Stomach (tissue), 9 donors: ENCODE results near the gene TSC1. TPM values are rescaled to one million over a fixed set of nuclear protein-coding genes. Genes with fewer than 3 reads are reported as not detected.
A peak's percentile ranks its signal among the peaks of the same experiment; 100 is the strongest.

Experiments
- DNase-seq, 2 donors: peaks; one replicate each; pipeline versions ENCODE4 v3.0.0 to v3.0.0-alpha.2; 2013 to 2019
- H3K27ac ChIP-seq, 5 donors: fragments of 200-600 bp in 4 of 5; sonication (generic) in 4 of 5; one replicate each; pipeline ENCODE4 v1.5.1; 2013 to 2019; ENCODE audit warnings: mild to moderate bottlenecking in 1 of 5, moderate library complexity in 1 of 5
- H3K27me3 ChIP-seq, 3 donors: fragments of 200-600 bp; sonication (generic); one replicate each; pipeline ENCODE4 v1.5.1; 2017 to 2019; ENCODE audit warnings: mixed run types in 1 of 3
- H3K36me3 ChIP-seq, 4 donors: fragments of 200-600 bp; sonication (generic); 1 replicate in 3 of 4; 2 replicates in 1 of 4; pipeline ENCODE4 v1.5.1; 2016 to 2019
- H3K4me1 ChIP-seq, 4 donors: fragments of 200-600 bp; sonication (generic); one replicate each; pipeline ENCODE4 v1.5.1; 2016 to 2019
- H3K4me3 ChIP-seq, 4 donors: fragments of 200-600 bp; sonication (generic) in 3 of 4; one replicate each; pipeline ENCODE4 v1.5.1; 2016 to 2019; ENCODE audit warnings: mild to moderate bottlenecking in 1 of 4
- H3K9me3 ChIP-seq, 4 donors: fragments of 200-600 bp; sonication (generic); one replicate each; pipeline ENCODE4 v1.5.1; 2016 to 2019
- CTCF ChIP-seq, 7 experiments: fragments of 450-650 bp in 4 of 7; fragments of 200-600 bp in 3 of 7; sonication (generic) in 3 of 7; IDR thresholded peaks; one replicate each; pipeline ENCODE4 v1.5.1; 2016 to 2019; ENCODE audit warnings: antibody characterized with exemption in 7 of 7, control low read depth in 2 of 7, mild to moderate bottlenecking in 1 of 7
- EP300 ChIP-seq: sonication (generic); formaldehyde crosslinking; IDR thresholded peaks from one replicate; pipeline ENCODE4 v1.6.1; 2017; ENCODE audit warnings: antibody characterized with exemption
- POLR2A ChIP-seq, 4 donors: fragments of 450-650 bp; IDR thresholded peaks; one replicate each; pipeline ENCODE4 v1.6.1; 2016; ENCODE audit warnings: antibody characterized with exemption in 4 of 4, control low read depth in 2 of 4, mild to moderate bottlenecking in 1 of 4, moderate library complexity in 1 of 4
- POLR2AphosphoS5 ChIP-seq, 3 donors: sonication (generic); formaldehyde crosslinking; IDR thresholded peaks; one replicate each; pipeline ENCODE4 v1.6.1; 2016; ENCODE audit warnings: antibody characterized with exemption in 3 of 3
- whole genome bisulfite sequencing, 5 donors: extraction: QIAGEN DNeasy Blood & Tissue Kit in 3 of 5; methylation state at CpG; one replicate each; pipeline versions ENCODE4 v1.1.5 to v1.1.7; 2013 to 2018; 5-methylcytosine and 5-hydroxymethylcytosine counted together
- intact Hi-C: fragments of 100-400 bp; cut with DNase I; formaldehyde crosslinking; loops from one replicate; pipeline ENCODE4 v1.15.1; 2023; ENCODE audit warnings: low total_unique reads
- polyA plus RNA-seq, 3 donors: library from polyadenylated mRNA; stranded (reverse); fragments of 200-250 nt; gene quantifications; one replicate each; pipeline ENCODE4 v1.2.3, GENCODE V29; 2013
- total RNA-seq, 5 donors: library from RNA; depleted of rRNA; stranded (reverse); fragments of >200 nt; gene quantifications; one replicate each; pipeline versions ENCODE4 v1.1.0 to v1.2.3, GENCODE V29; 2014 to 2016
- donor health status: healthy with polysubstance abuse.
- donor health status: Bipolar disorder and iron deficiency.
- donor health status: healthy.

TSC1 gene
- total and polyA plus RNA-seq, 8 donors, result 6.7 to 120 (median 32.8) TPM

GRCh38 chr9:132898051-132898450, 46.4 kb downstream of the TSC1 start:
- 91 to 94% (median 92%) methylated on average over 7 of the region's 7 CpGs for WGBS, 5 donors
- Histone ChIP-seq H3K9me3 (no peaks in the 10 kb centered on the region), H3K4me1 (peaks cover 0 to 16% (median 12%) of the 10 kb centered on the region in 4 donors), H3K4me3 (no peak overlapping the region), H3K36me3 (peaks cover 57 to 96% (median 88%) of the 10 kb centered on the region in 4 donors), H3K27ac (no peak overlapping the region), H3K27me3 (no peaks in the 10 kb centered on the region)
- TF ChIP-seq POLR2AphosphoS5 (IDR thresholded peaks at IDR 0.05) (no peak), EP300 (no peak), CTCF (IDR thresholded peaks at IDR 0.05) (no peak), POLR2A (IDR thresholded peaks at IDR 0.05) (no peak)
- no peak for DNase-seq
- intact Hi-C loops, result no loop called here

- peaks cover 57 to 98% (median 88%) of the 10 kb centered on the region in 4 donors for H3K36me3 ChIP-seq
- H3K27ac ChIP-seq, result no peak overlapping the region
Observed at GRCh38 chr9:132896906-132897305, 47.5 kb downstream of the TSC1 start.

GRCh38 chr9:132896264-132896663, 48.2 kb downstream of the TSC1 start:
- no peak overlapping the region for H3K27ac ChIP-seq
- WGBS, 5 donors, result 90 to 96% (median 92%) methylated on average over 13 of the region's 13 CpGs
- DNase-seq, result no peak

More at GRCh38 chr9:132896906-132897305, 47.5 kb downstream of the TSC1 start:
- no peak for TF ChIP-seq POLR2AphosphoS5 (IDR thresholded peaks at IDR 0.05)
- TF ChIP-seq EP300, result no peak
- Histone ChIP-seq H3K4me1 (peaks cover 0 to 16% (median 12%) of the 10 kb centered on the region in 4 donors), H3K4me3 (no peak overlapping the region), H3K27me3 (no peaks in the 10 kb centered on the region), H3K9me3 (no peaks in the 10 kb centered on the region)
- peak in 1 of 2 donors; percentile 19 for DNase-seq
- intact Hi-C loops, result no loop called here
- 68 to 88% (median 74%) methylated on average over 6 of the region's 6 CpGs for WGBS, 5 donors

GRCh38 chr9:132894862-132895835, 49.3 kb downstream of the TSC1 start:
- DNase-seq, result peak in 1 of 2 donors; percentile 69
- TF ChIP-seq POLR2A (IDR thresholded peaks at IDR 0.05), result no peak
- no peak for TF ChIP-seq EP300
- TF ChIP-seq POLR2AphosphoS5 (IDR thresholded peaks at IDR 0.05), result no peak
- TF ChIP-seq CTCF (IDR thresholded peaks at IDR 0.05), result no peak
- H3K9me3 ChIP-seq, result no peaks in the 10 kb centered on the region
- H3K27me3 ChIP-seq, result no peaks in the 10 kb centered on the region
- H3K27ac ChIP-seq, result peak overlapping the region in 1 of 5 donors; percentile 5
- intact Hi-C loops, result no loop called here
- no peak overlapping the region for H3K4me3 ChIP-seq
- H3K4me1 ChIP-seq, result peaks cover 0 to 16% (median 12%) of the 10 kb centered on the region in 4 donors
- 40 to 61% (median 44%) methylated on average over 9 of the region's 9 CpGs for whole genome bisulfite sequencing, 5 donors
- H3K36me3 ChIP-seq, result peaks cover 45 to 99% (median 86%) of the 10 kb centered on the region in 4 donors

More at GRCh38 chr9:132896264-132896663, 48.2 kb downstream of the TSC1 start:
- Histone ChIP-seq H3K27me3 (no peaks in the 10 kb centered on the region), H3K9me3 (no peaks in the 10 kb centered on the region), H3K4me3 (no peak overlapping the region), H3K36me3 (peaks cover 56 to 100% (median 91%) of the 10 kb centered on the region in 4 donors), H3K4me1 (peaks cover 0 to 16% (median 12%) of the 10 kb centered on the region in 4 donors)
- intact Hi-C loops, result no loop called here
- TF ChIP-seq POLR2A (IDR thresholded peaks at IDR 0.05) (no peak), EP300 (no peak), POLR2AphosphoS5 (IDR thresholded peaks at IDR 0.05) (no peak), CTCF (IDR thresholded peaks at IDR 0.05) (no peak)
